HG02571 (cell line): ENCODE data around the gene ABCG1.

ENCODE experiments used
- ATAC-seq: cut with Tn5 transposase; IDR thresholded peaks from one replicate; pipeline ENCODE4 v1.9.1; 2021; ENCODE audit warnings: mild to moderate bottlenecking, moderate library complexity; ENCODE audit not compliant: unreplicated experiment

ABCG1 gene

DNA sequence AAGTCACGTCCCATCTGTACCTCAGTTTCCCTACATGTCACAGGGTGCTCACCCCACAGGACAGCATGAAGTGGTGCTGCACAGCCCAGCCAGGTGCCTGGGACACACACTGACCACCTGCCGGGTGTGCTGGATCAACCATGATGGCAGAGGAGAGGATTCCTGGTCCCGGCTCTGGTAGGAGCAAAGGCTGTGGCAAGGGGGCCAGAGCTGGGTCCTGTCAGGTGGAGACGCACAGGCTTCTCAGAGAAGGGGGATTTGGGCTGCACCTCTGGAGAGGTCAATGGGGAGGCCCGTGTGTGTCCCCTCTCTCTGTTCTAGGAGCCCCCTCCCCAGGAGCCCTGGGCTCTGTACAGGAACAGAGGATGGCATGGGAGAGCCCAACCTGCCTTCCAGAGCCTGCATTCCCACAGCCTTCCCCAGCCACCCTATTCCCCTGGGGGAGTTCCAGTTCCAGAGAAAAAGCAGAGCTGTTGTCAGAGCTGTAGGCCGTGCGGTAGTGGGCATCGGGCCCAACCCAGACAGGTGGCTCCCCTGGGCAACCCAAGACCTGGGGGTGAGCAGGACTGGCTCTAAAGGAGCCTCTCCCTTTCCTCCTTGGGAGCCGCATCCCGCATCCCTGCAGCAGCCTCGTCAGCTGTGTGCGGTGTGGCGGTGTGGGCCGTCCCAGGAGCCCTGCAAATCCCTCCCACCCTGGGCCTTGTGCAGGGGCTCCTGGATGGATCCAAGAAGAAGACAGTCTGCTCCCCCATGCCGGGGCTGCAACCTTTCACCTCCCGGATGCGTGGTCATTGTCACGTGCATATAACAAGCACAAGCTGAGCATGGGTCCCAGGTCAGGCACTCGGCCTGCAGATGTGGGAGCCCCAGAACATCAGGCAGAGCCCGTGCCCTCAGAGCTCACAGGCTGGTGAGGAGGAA lies 99.1 kb downstream of the ABCG1 start:
- ATAC-seq: no peak

GRCh38 chr21:42319376-42319775 lies 100.4 kb downstream of the ABCG1 start:
- ATAC-seq: no peak

- ATAC-seq: no peak
These were observed 101.1 kb downstream of the ABCG1 start for GRCh38 chr21:42319851-42320572.

DNA sequence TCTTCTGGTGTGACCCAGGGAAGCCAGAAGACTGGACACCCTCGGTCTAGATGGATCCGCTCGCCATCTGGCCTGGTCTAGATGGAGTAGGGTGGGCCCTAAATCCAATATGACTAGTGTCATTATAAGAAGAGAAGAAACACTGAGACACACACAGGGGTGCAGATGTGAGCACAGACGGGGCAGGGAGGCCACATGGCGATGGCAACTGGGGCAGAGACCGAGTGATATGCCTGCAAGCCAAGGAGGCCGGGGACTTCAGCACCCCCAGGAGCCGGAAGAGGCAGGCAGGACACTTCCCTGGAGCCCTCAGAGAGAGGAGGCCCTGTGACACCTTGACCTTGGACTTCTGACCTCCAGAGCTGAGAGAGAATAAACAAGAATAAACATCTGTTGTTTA lies 101.9 kb downstream of the ABCG1 start:
- ATAC-seq: no peak

- ATAC-seq: no peak
These were observed 102.3 kb downstream of the ABCG1 start for GRCh38 chr21:42321231-42321630.

- no peak for ATAC-seq
These were observed 102.9 kb downstream of the ABCG1 start for GRCh38 chr21:42321845-42322244.

- ATAC-seq: no peak
These were observed 106.0 kb downstream of the ABCG1 start for GRCh38 chr21:42324896-42325295.

- ATAC-seq: no peak
These were observed 111.7 kb downstream of the ABCG1 start for GRCh38 chr21:42330380-42331371.

- no peak for ATAC-seq
These were observed 112.7 kb downstream of the ABCG1 start for GRCh38 chr21:42331660-42332059.

- no peak for ATAC-seq
These were observed 113.8 kb downstream of the ABCG1 start for GRCh38 chr21:42332557-42333317.

DNA sequence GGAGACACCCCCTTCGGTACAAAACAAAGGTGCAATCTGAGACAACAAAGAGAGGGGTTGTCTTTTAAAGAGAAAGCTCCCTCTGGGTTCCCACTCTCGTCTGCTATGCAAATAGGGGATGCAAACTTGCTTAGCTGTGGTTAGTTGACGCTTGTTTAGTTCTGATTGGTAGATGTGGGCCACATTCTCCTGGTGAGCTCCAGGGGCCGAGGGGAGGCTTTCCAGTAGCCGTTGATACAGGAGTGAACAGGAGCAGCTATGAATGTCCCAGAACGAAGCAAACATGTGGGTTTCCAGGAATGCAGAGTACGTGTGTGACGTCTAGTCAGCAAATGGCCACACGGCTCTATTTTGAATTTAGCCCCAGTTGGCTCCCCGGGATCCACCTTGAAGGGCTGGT lies 117.1 kb downstream of the ABCG1 start:
- ATAC-seq: no peak

DNA sequence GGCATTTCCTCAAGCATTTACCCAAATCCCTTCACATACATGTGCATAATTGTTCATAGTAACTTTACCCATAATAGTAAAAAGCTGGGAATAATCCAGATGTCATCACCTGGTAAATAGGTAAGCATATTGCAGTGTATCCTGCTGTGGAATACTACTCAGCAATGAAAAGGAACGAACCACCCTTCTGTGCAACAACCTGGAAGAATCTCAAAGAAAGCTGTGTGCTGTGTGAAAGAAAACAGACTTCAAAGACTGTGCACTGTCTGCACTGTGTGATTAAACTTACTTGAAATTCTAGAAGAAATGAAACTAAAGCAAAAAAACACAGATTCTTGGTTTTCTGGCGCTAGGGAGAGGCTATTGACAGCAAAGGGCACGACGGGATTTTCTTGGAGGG lies 118.3 kb downstream of the ABCG1 start:
- no peak for ATAC-seq

- no peak for ATAC-seq
These were observed 119.1 kb downstream of the ABCG1 start for GRCh38 chr21:42337830-42338728.

- ATAC-seq: no peak
These were observed 120.1 kb downstream of the ABCG1 start for GRCh38 chr21:42338729-42339715.

DNA sequence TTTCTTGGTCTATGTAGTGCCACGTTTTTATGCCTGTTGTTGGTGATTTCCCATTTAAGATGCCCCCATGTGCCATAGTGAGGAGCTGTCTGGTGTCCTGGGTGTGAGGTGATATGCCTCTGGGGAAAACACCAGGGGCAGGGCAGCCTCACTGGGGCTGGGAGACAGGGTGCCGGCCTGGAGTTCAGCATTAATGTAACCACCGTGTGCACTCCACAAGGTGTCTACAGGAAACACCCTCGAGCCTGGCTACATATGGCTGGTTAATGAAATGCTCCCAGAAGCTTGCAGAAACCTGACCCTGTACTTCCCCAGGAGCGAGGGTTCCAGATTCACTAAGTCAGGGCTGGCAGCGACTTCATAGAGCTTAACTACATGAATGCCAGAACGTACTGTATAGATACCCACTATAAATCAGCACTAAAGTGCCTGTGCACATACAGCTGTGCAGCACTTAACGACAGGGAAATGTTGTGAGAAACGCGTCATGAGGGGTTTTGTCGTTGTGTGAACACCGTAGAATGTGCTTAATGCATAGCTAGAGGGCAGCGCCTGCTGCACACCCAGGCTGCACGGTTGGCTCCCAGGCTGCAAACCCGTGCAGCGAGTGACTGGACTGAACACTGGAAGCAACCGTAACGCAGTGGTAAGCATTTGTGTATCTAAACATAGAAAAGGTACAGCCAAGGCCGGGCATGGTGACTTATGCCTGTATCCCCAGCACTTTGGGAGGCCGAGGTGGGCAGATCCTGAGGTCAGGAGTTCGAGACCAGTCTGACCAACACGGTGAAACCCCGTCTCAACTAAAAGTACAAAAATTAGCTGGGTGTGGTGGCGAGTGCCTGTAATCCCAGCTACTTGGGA lies 121.5 kb downstream of the ABCG1 start:
- no peak for ATAC-seq

- ATAC-seq: no peak
These were observed 123.0 kb downstream of the ABCG1 start for GRCh38 chr21:42341776-42342542.
